Retinal pigment epithelial cell (primary cell): ENCODE measurements around the gene CISTR.

ENCODE experiments used
- DNase-seq: peaks from one replicate; pipeline ENCODE4 v3.0.0-alpha.2; 2010; ENCODE audit warnings: low read depth
- H3K4me3 ChIP-seq: 2 replicates; pipeline ENCODE4 v1.5.1; 2011; ENCODE audit warnings: mild to moderate bottlenecking, low read length, control low read depth, moderate library complexity
- TF ChIP-seq, protein P1 (sequence below): conservative IDR thresholded peaks from 2 replicates; pipeline ENCODE4 v1.5.1; 2011; ENCODE audit warnings: low read depth, low read length, control low read depth, inconsistent platforms

Gene CISTR

GRCh38 chr12:53750812-53751335 is 905 bp downstream of the CISTR start:
- no peak for DNase-seq
- TF ChIP-seq, protein P1, sequence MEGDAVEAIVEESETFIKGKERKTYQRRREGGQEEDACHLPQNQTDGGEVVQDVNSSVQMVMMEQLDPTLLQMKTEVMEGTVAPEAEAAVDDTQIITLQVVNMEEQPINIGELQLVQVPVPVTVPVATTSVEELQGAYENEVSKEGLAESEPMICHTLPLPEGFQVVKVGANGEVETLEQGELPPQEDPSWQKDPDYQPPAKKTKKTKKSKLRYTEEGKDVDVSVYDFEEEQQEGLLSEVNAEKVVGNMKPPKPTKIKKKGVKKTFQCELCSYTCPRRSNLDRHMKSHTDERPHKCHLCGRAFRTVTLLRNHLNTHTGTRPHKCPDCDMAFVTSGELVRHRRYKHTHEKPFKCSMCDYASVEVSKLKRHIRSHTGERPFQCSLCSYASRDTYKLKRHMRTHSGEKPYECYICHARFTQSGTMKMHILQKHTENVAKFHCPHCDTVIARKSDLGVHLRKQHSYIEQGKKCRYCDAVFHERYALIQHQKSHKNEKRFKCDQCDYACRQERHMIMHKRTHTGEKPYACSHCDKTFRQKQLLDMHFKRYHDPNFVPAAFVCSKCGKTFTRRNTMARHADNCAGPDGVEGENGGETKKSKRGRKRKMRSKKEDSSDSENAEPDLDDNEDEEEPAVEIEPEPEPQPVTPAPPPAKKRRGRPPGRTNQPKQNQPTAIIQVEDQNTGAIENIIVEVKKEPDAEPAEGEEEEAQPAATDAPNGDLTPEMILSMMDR: no peak
- peak overlapping the region; percentile 40 for H3K4me3 ChIP-seq

- TF ChIP-seq, protein P1: no peak
- H3K4me3 ChIP-seq: no peak overlapping the region
- DNase-seq: no peak
Measured at GRCh38 chr12:53749986-53750811, 1.6 kb downstream of the CISTR start.

DNA sequence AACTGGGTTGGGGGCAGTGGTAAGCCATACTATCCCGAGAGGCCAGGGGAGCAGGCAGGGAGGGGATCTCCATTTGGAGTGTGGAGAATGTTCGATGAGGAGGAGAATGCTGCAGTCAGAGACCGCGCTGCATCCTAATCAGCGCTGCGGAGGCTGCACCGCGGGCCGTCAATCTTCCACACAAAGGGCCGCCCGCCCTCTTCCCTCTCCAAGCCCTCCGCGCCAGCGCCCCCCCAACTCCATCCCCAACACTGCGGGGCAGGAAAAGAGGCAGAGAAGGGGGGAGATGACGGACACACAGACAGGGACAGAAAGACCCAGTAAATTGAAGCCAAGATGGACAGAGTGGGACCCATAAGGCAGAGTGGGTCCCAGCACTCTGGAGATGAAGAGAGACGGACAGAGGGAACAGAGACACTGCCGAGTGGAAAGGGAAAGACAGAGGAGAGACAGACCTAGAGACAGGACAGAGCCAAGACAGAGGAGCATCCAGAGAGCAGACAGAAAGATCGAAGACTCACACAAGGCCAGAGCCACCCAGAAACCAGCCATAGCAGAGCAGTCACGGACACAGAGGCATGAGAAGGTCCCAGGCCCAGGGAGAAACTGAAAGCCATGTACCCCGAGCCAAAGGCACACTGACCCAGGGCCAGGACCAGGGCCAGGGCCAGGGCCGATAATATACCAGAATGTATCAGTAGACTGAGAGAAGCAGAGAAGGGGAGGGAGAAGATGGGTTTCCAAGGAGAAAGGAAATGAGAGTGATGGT is 3.5 kb downstream of the CISTR start:
- H3K4me3 ChIP-seq: no peak overlapping the region
- DNase-seq: no peak
- TF ChIP-seq, protein P1: no peak

GRCh38 chr12:53747095-53747494 is 4.7 kb downstream of the CISTR start:
- TF ChIP-seq, protein P1: peak; percentile 3
- no peak overlapping the region for H3K4me3 ChIP-seq
- no peak for DNase-seq

GRCh38 chr12:53746592-53747092 is 5.1 kb downstream of the CISTR start:
- no peak overlapping the region for H3K4me3 ChIP-seq
- TF ChIP-seq, protein P1: peak; percentile 100

GRCh38 chr12:53744751-53745150 is 7.0 kb downstream of the CISTR start:
- TF ChIP-seq, protein P1: no peak
- no peak for DNase-seq
- H3K4me3 ChIP-seq: no peak overlapping the region

More at GRCh38 chr12:53746592-53747092, 5.1 kb downstream of the CISTR start:
- peak; percentile 53 for DNase-seq
